Endothelial cell of umbilical vein (primary cell): ENCODE data around the gene PCBD1. TPM values are rescaled to one million over a fixed set of nuclear protein-coding genes. Genes with fewer than 3 reads are reported as not detected.

Experiments
- BruUV-seq: library from RNA; stranded (reverse); fragments of 400-500 nt; replicated peaks from 2 replicates; lab custom pipeline; 2021; lab: Mats Ljungman, UMichigan
- CTCF ChIA-PET: fragments of 300-600, 350-600 bp; sonication (Branson Sonifier 250); formaldehyde crosslinking; loops from one replicate; lab custom pipeline; 2021; ENCODE audit warnings: antibody characterized with exemption, inconsistent platforms; lab: Charles Lee
- POLR2A ChIA-PET: fragments of 300-600, 350-600 bp; sonication (Branson Sonifier 250); formaldehyde crosslinking; loops from one replicate; lab custom pipeline; 2021; ENCODE audit warnings: antibody characterized with exemption, inconsistent platforms; lab: Charles Lee
- DNase-seq: peaks from one replicate; pipeline ENCODE4 v3.0.0-alpha.2; 2011; ENCODE audit warnings: low read depth, low spot score
- FAIRE-seq: peaks from 2 replicates; lab custom pipeline; 2011; peaks lifted over from hg19 to GRCh38; lab: Jason Lieb, UNC
- H2AFZ ChIP-seq: 2 replicates; pipeline ENCODE4 v1.6.0; 2012; ENCODE audit warnings: low read depth, low read length, control low read depth, inconsistent platforms
- H3K27ac ChIP-seq: 2 replicates; pipeline ENCODE4 v1.5.1; 2011; ENCODE audit warnings: low read depth, mild to moderate bottlenecking, control low read depth, low read length, moderate library complexity; ENCODE audit not compliant: insufficient read depth
- H3K27me3 ChIP-seq, 2 experiments: 2 replicates each; pipeline versions ENCODE4 v1.6.0 to v1.6.1; 2011; ENCODE audit warnings: low read length in 2 of 2, mixed read lengths in 1 of 2; ENCODE audit not compliant: control insufficient read depth in 2 of 2, insufficient read depth in 2 of 2
- H3K36me3 ChIP-seq, 2 experiments: 2 replicates in 1 of 2; 3 replicates in 1 of 2; pipeline ENCODE4 v1.5.1; 2011; ENCODE audit warnings: low read length in 2 of 2, mild to moderate bottlenecking in 1 of 2, moderate library complexity in 1 of 2; ENCODE audit not compliant: control insufficient read depth in 2 of 2, insufficient read depth in 2 of 2; ENCODE audit errors: extremely low read depth in 1 of 2
- H3K4me1 ChIP-seq: 3 replicates; pipeline ENCODE4 v1.5.1; 2011; ENCODE audit warnings: mild to moderate bottlenecking, low read length; ENCODE audit not compliant: control insufficient read depth, insufficient read depth; ENCODE audit errors: extremely low read depth
- H3K4me2 ChIP-seq: 2 replicates; pipeline ENCODE4 v1.6.1; 2011; ENCODE audit warnings: low read length, control low read depth, mixed read lengths; ENCODE audit not compliant: insufficient read depth
- H3K4me3 ChIP-seq, 3 experiments: fragments of 200-600 bp in 1 of 3; sonication (generic), shearing (Covaris generic) in 1 of 3; replicated peaks in 1 of 3; 2 replicates each; pipeline ENCODE4 v1.5.1; 2011 to 2016; ENCODE audit warnings: control low read depth in 3 of 3, low read length in 3 of 3, mild to moderate bottlenecking in 2 of 3, inconsistent platforms in 1 of 3, low read depth in 1 of 3, moderate library complexity in 1 of 3; ENCODE audit not compliant: insufficient read depth in 1 of 3
- H3K79me2 ChIP-seq: 2 replicates; pipeline ENCODE4 v1.6.0; 2012; ENCODE audit warnings: low read length, inconsistent platforms; ENCODE audit not compliant: control insufficient read depth, insufficient read depth
- H3K9ac ChIP-seq: replicated peaks from 2 replicates; pipeline ENCODE3; 2011; ENCODE audit warnings: low read length, control low read depth; ENCODE audit not compliant: insufficient read depth; ENCODE audit errors: extremely low read depth
- H3K9me1 ChIP-seq: replicated peaks from 3 replicates; pipeline ENCODE4 v1.6.0; 2011; ENCODE audit warnings: mild to moderate bottlenecking, low read length; ENCODE audit not compliant: control insufficient read depth, insufficient read depth; ENCODE audit errors: extremely low read depth
- H3K9me3 ChIP-seq: replicated peaks from 2 replicates; pipeline ENCODE4 v1.5.1; 2012; ENCODE audit warnings: low read length, inconsistent platforms; ENCODE audit not compliant: control insufficient read depth, insufficient read depth
- H4K20me1 ChIP-seq: replicated peaks from 2 replicates; pipeline ENCODE3; 2011; ENCODE audit warnings: mild to moderate bottlenecking, low read length; ENCODE audit not compliant: control insufficient read depth, insufficient read depth; ENCODE audit errors: extremely low read depth
- EZH2 ChIP-seq: IDR thresholded peaks from 2 replicates; pipeline ENCODE4 v1.6.1; 2012; ENCODE audit warnings: borderline replicate concordance, low read depth, mild to moderate bottlenecking, moderate library complexity, low read length, inconsistent platforms; ENCODE audit not compliant: severe bottlenecking
- FOS ChIP-seq: IDR thresholded peaks from 2 replicates; pipeline ENCODE4 v1.6.1; 2011; ENCODE audit warnings: mild to moderate bottlenecking, low read length, moderate library complexity, borderline replicate concordance; ENCODE audit not compliant: insufficient read depth
- GATA2 ChIP-seq: IDR thresholded peaks from 2 replicates; pipeline ENCODE4 v1.7.0; 2011; ENCODE audit warnings: low read depth, mild to moderate bottlenecking, moderate library complexity, mixed read lengths, low read length; ENCODE audit not compliant: insufficient read length, insufficient read depth
- MYC ChIP-seq: IDR thresholded peaks from one replicate; pipeline ENCODE4 v1.6.1; 2011; ENCODE audit warnings: mild to moderate bottlenecking, low read depth, low read length
- POLR2A ChIP-seq: IDR thresholded peaks from 2 replicates; pipeline ENCODE4 v1.6.1; 2012; ENCODE audit warnings: low read depth, mild to moderate bottlenecking, control low read depth, low read length
- POLR2AphosphoS5 ChIP-seq: IDR thresholded peaks from 2 replicates; pipeline ENCODE4 v1.6.1; 2012; ENCODE audit warnings: low read depth, mild to moderate bottlenecking, control low read depth, low read length, moderate library complexity; ENCODE audit not compliant: insufficient read depth
- dilution Hi-C: fragments of 300-500 bp; cut with MboI; formaldehyde crosslinking; loops from one replicate; pipeline ENCODE4 v1.15.0; 2019; ENCODE audit warnings: low sequenced_read_pairs; ENCODE audit not compliant: extremely low pct_ligation_motif_present
- intact Hi-C: fragments of 100-400 bp; cut with micrococcal nuclease; formaldehyde crosslinking; loops from one replicate; pipeline ENCODE4 v1.10.0; 2022
- polyA plus RNA-seq, 4 experiments: library from polyadenylated mRNA; depleted of rRNA in 3 of 4; stranded (reverse) in 3 of 4; unstranded in 1 of 4; fragments of >200 nt; gene quantifications; 2 replicates each; pipeline versions ENCODE4 v1.2.1 to v1.2.3, GENCODE V29; 2011 to 2012; ENCODE audit warnings: missing spikeins in 1 of 4
- total RNA-seq: library from RNA; stranded (reverse); gene quantifications from 2 replicates; pipeline ENCODE4 v1.2.3, GENCODE V29; 2021
- TF ChIP-seq, protein P1 (sequence below), 2 donors: IDR thresholded peaks; 1 replicate in 1 of 2; 2 replicates in 1 of 2; pipeline ENCODE4 v1.5.1; 2011; ENCODE audit warnings: low read length in 2 of 2, mild to moderate bottlenecking in 2 of 2, moderate library complexity in 2 of 2, control low read depth in 1 of 2, inconsistent platforms in 1 of 2, low read depth in 1 of 2; ENCODE audit not compliant: insufficient read depth in 1 of 2; ENCODE audit errors: extremely low read depth in 1 of 2

The PCBD1 gene
- total and polyA plus RNA-seq, 2 donors (not counting 3 experiments of a cell fraction or from before 2014, with no cell fraction given), result 95.7 to 113 TPM

GRCh38 chr10:70916241-70916640, 27.9 kb upstream of the PCBD1 start:
- H3K4me1 ChIP-seq, result no peaks in the 10 kb centered on the region
- no peaks in the 10 kb centered on the region for H3K79me2 ChIP-seq
- no peak overlapping the region for H3K4me3 ChIP-seq
- ChIA-PET CTCF (interaction anchor here (1.0 kb wide), 2 partner anchors 9 to 13 kb away, joined by 5 to 7 read pairs; no protein-coding TSS in a partner anchor), POLR2A (no interaction called here)
- dilution Hi-C loops, result no loop called here
- intact Hi-C loops, result no loop called here
- no peak overlapping the region for H2AFZ ChIP-seq
- DNase-seq, result no peak
- no peak overlapping the region for H3K4me2 ChIP-seq
- no TSS peak for BruUV-seq
- no peaks in the 10 kb centered on the region for H3K9me3 ChIP-seq
- H3K9me1 ChIP-seq, result no peaks in the 10 kb centered on the region
- no peaks in the 10 kb centered on the region for H3K36me3 ChIP-seq
- no peak for FAIRE-seq
- H4K20me1 ChIP-seq, result no peaks in the 10 kb centered on the region
- H3K27me3 ChIP-seq, result peaks cover 2 to 11% of the 10 kb centered on the region in 2 experiments
- no peak overlapping the region for H3K9ac ChIP-seq
- no peak overlapping the region for H3K27ac ChIP-seq
- no peak for TF ChIP-seq GATA2
- no peak for TF ChIP-seq MYC
- no peak for TF ChIP-seq FOS
- no peak for TF ChIP-seq EZH2
- TF ChIP-seq POLR2A, result no peak
- TF ChIP-seq, protein P1, sequence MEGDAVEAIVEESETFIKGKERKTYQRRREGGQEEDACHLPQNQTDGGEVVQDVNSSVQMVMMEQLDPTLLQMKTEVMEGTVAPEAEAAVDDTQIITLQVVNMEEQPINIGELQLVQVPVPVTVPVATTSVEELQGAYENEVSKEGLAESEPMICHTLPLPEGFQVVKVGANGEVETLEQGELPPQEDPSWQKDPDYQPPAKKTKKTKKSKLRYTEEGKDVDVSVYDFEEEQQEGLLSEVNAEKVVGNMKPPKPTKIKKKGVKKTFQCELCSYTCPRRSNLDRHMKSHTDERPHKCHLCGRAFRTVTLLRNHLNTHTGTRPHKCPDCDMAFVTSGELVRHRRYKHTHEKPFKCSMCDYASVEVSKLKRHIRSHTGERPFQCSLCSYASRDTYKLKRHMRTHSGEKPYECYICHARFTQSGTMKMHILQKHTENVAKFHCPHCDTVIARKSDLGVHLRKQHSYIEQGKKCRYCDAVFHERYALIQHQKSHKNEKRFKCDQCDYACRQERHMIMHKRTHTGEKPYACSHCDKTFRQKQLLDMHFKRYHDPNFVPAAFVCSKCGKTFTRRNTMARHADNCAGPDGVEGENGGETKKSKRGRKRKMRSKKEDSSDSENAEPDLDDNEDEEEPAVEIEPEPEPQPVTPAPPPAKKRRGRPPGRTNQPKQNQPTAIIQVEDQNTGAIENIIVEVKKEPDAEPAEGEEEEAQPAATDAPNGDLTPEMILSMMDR (IDR thresholded peaks at IDR 0.05; ENCODE audit: extremely low read depth in 1 of 2, insufficient read depth in 1 of 2, low read depth in 1 of 2, low read length in 2 of 2), result no peak
- TF ChIP-seq POLR2AphosphoS5, result no peak
